Measurements from ENCODE around the gene CC2D1A. TPM values are rescaled to one million over a fixed set of nuclear protein-coding genes. Genes with fewer than 3 reads are reported as not detected.

Gene CC2D1A
- total RNA-seq, 1 donor from 2014 or later = 31.7 TPM

DNA sequence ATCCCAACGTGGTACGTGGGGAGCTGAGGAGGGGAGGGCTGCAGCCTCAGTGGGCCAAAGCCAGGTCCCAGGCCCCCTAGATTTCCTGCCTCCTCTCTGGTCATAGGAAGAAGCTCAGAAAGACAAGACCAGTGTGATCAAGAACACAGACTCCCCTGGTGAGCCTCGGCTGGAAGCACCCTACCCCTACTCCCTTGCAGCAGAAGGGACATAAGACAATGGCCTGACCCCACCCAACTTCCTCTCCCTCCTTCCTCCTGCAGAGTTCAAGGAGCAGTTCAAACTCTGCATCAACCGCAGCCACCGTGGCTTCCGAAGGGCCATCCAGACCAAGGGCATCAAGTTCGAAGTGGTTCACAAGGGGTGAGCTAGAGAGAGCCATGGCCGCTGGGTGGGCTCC lies 20.7 kb downstream of the CC2D1A start:
- TF ChIP-seq, protein P1, sequence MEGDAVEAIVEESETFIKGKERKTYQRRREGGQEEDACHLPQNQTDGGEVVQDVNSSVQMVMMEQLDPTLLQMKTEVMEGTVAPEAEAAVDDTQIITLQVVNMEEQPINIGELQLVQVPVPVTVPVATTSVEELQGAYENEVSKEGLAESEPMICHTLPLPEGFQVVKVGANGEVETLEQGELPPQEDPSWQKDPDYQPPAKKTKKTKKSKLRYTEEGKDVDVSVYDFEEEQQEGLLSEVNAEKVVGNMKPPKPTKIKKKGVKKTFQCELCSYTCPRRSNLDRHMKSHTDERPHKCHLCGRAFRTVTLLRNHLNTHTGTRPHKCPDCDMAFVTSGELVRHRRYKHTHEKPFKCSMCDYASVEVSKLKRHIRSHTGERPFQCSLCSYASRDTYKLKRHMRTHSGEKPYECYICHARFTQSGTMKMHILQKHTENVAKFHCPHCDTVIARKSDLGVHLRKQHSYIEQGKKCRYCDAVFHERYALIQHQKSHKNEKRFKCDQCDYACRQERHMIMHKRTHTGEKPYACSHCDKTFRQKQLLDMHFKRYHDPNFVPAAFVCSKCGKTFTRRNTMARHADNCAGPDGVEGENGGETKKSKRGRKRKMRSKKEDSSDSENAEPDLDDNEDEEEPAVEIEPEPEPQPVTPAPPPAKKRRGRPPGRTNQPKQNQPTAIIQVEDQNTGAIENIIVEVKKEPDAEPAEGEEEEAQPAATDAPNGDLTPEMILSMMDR (conservative IDR thresholded peaks at IDR 0.05) = no peak
- H3K4me1 Mint-ChIP-seq = no peaks in the 10 kb centered on the region
- peaks cover 21% of the 10 kb centered on the region for H3K36me3 Mint-ChIP-seq (ENCODE audit: low read depth)
- no peak for DNase-seq (ENCODE audit: low read depth, low spot score)
- H3K27me3 Mint-ChIP-seq (ENCODE audit: low read depth) = no peaks in the 10 kb centered on the region
- H3K27ac Mint-ChIP-seq (ENCODE audit: unreplicated experiment) = no peak overlapping the region
- H3K9me3 Mint-ChIP-seq = no peaks in the 10 kb centered on the region
- no peak overlapping the region for H3K4me3 Mint-ChIP-seq

DNA sequence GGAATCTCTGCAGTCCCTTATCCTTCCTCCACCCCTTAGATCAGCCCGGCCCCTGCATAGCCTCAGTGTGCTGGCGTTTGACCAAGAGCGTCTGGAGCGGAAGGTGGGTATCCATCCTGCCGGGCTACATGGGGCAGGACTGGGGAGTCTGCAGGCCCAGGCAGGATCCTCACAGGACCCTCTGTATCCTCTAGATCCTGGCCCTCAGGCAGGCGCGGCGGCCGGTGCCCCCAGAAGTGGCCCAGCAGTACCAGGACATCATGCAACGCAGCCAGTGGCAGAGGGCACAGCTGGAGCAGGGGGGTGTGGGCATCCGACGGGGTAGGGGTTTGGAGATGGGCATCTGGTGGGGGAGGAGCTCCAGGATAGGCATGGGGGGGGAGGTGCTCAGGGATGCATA lies 23.3 kb downstream of the CC2D1A start:
- Mint-ChIP-seq H3K4me1 (peaks cover under 1% of the 10 kb centered on the region), H3K27me3 (ENCODE audit: low read depth) (peaks cover 2% of the 10 kb centered on the region), H3K36me3 (ENCODE audit: low read depth) (peaks cover 10% of the 10 kb centered on the region), H3K9me3 (no peaks in the 10 kb centered on the region), H3K27ac (ENCODE audit: unreplicated experiment) (no peak overlapping the region), H3K4me3 (no peak overlapping the region)
- no peak for DNase-seq (ENCODE audit: low read depth, low spot score)
- TF ChIP-seq, protein P1 (conservative IDR thresholded peaks at IDR 0.05) = no peak

DNA sequence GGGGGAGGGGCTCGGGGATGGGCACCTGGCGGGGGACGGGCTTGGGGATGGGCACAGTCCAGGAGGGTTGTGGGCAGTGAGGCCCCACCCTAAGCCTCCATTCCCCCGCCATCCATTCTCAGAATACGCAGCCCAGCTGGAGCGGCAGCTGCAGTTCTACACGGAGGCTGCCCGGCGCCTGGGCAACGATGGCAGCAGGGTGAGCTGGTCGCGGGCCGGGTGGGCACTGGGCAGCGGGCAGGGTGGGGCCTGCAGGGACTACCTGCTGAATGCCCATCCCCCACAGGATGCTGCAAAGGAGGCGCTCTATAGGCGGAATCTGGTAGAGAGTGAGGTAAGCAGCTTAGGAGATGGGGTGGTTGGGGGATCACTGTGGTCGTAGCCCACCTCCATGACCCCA lies 24.0 kb downstream of the CC2D1A start:
- TF ChIP-seq, protein P1 (conservative IDR thresholded peaks at IDR 0.05) = no peak
- peaks cover 2% of the 10 kb centered on the region for H3K27me3 Mint-ChIP-seq (ENCODE audit: low read depth)
- peaks cover 7% of the 10 kb centered on the region for H3K4me1 Mint-ChIP-seq
- H3K36me3 Mint-ChIP-seq (ENCODE audit: low read depth) = peaks cover 7% of the 10 kb centered on the region
- H3K27ac Mint-ChIP-seq (ENCODE audit: unreplicated experiment) = no peak overlapping the region
- no peak overlapping the region for H3K4me3 Mint-ChIP-seq
- DNase-seq (ENCODE audit: low read depth, low spot score) = no peak
- no peaks in the 10 kb centered on the region for H3K9me3 Mint-ChIP-seq

DNA sequence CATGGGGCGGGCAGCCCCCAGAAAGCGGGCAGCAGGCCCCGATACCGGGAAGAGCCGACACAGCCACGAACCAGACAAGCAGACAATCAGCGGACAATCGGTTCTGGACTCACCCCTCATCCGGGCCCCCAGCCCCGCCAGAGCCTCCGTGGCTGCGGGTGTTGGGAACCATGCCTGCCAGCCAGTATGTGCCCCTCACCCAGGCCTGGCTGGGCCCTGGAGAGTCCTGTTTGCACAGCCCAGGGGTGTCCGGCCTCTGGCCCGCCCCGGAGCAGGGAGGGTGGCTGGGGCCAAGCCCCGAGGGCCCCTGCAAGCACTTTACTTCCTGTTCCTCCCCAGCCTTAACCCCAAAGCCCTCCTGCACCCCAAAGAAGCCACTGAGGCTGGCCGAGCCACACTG lies 24.4 kb downstream of the CC2D1A start:
- DNase-seq (ENCODE audit: low read depth, low spot score) = no peak
- peaks cover 2% of the 10 kb centered on the region for H3K27me3 Mint-ChIP-seq (ENCODE audit: low read depth)
- peaks cover 6% of the 10 kb centered on the region for H3K36me3 Mint-ChIP-seq (ENCODE audit: low read depth)
- H3K4me1 Mint-ChIP-seq = peaks cover 8% of the 10 kb centered on the region
- H3K9me3 Mint-ChIP-seq = no peaks in the 10 kb centered on the region
- H3K4me3 Mint-ChIP-seq = no peak overlapping the region
- TF ChIP-seq, protein P1 (conservative IDR thresholded peaks at IDR 0.05) = no peak
- H3K27ac Mint-ChIP-seq (ENCODE audit: unreplicated experiment) = no peak overlapping the region

DNA sequence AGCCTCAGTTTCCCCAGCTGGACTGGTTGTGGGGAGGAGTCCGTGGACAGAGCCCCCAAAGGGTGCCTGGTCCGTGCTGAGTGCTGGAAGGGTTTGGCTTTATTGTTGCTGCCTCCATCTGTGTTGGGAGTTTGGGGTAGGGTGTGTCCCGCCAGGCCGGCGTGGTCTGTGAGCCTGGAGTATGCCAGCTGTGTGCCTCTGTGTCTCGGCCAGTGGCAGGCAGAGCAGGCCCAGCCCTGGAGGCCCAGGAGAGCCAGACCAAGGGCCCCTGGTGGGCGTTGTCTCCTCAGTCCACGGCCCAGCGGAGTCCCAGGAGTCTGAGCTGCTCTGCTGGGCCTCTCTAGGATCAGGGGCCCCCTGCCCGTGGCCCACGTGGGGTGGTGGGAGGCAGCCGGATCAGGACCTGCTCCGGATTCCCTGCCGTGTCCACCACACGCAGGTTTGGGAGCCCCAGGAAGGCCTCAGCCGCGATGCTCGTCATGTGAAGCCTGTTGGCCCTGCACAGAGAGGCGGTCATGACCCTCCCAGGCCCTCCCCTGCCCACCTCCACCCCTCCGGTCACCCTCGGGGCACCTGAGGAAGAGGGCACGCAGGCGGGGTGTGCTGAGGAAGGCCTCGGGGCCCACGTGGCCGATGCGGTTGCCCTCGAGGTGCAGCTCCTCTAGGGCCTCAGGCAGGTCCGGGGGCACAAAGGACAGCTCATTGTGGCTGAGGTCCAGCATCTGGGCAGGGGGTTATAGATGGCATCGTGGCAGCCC lies 25.6 kb downstream of the CC2D1A start:
- TF ChIP-seq, protein P1 (conservative IDR thresholded peaks at IDR 0.05) = no peak
- Mint-ChIP-seq H3K27ac (ENCODE audit: unreplicated experiment) (no peak overlapping the region), H3K9me3 (no peaks in the 10 kb centered on the region), H3K27me3 (ENCODE audit: low read depth) (peaks cover 2% of the 10 kb centered on the region), H3K4me1 (peaks cover 8% of the 10 kb centered on the region), H3K36me3 (ENCODE audit: low read depth) (peaks cover 4% of the 10 kb centered on the region), H3K4me3 (no peak overlapping the region)
- DNase-seq (ENCODE audit: low read depth, low spot score) = no peak
